ENCODE measurements around the gene CAPG.
"Not testable (repeated sequence)": the region's sequence is repeated elsewhere in the genome, so short reads cannot be mapped to it uniquely, and the experiment has no call there.

The CAPG gene

DNA sequence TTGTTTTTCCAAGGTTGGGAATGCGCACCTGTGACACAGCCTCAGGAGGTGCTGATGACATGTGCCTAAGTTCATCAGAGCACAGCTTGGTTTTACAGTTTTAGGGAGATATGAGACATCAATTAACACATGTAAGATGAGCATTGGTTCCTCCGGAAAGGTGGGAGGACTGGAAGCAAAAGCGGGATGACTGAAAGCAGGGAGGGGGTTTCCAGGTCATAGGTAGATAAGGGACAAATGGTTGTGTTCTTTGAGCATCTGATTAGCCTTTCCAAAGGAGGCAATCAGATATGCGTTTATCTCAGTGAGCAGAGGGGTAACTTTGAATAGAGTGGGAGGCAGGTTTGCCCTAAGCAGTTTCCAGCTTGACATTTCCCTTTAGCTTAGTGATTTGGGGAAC is 26.3 kb downstream of the CAPG start:
- H3K4me3 ChIP-seq (ENCODE audit: low read depth, low read length), result no peak overlapping the region
- TF ChIP-seq, protein P1, sequence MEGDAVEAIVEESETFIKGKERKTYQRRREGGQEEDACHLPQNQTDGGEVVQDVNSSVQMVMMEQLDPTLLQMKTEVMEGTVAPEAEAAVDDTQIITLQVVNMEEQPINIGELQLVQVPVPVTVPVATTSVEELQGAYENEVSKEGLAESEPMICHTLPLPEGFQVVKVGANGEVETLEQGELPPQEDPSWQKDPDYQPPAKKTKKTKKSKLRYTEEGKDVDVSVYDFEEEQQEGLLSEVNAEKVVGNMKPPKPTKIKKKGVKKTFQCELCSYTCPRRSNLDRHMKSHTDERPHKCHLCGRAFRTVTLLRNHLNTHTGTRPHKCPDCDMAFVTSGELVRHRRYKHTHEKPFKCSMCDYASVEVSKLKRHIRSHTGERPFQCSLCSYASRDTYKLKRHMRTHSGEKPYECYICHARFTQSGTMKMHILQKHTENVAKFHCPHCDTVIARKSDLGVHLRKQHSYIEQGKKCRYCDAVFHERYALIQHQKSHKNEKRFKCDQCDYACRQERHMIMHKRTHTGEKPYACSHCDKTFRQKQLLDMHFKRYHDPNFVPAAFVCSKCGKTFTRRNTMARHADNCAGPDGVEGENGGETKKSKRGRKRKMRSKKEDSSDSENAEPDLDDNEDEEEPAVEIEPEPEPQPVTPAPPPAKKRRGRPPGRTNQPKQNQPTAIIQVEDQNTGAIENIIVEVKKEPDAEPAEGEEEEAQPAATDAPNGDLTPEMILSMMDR (IDR thresholded peaks at IDR 0.05; ENCODE audit: low read depth, low read length, missing control alignments), result no peak
- no peak for DNase-seq (ENCODE audit: low read depth)

DNA sequence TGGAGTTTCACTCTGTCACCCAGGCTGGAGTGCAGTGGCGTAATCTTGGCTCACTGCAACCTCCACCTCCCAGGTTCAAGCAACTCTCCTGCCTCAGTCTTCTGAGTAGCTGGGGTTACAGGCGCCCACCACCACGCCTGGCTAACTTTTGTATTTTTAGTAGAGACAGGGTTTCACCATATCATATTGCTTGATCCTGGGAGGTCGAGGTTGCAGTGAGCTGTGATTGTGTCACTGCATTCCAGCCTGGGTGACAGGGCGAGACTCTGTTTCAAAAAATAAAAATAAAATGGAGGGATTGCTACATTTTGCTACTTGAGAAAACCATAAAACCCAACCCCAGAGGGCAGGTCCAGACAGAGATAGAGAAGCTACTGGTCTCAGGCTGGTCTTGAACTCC is 27.0 kb downstream of the CAPG start:
- H3K4me3 ChIP-seq (ENCODE audit: low read depth, low read length); DNase-seq (ENCODE audit: low read depth): not testable (repeated sequence)

DNA sequence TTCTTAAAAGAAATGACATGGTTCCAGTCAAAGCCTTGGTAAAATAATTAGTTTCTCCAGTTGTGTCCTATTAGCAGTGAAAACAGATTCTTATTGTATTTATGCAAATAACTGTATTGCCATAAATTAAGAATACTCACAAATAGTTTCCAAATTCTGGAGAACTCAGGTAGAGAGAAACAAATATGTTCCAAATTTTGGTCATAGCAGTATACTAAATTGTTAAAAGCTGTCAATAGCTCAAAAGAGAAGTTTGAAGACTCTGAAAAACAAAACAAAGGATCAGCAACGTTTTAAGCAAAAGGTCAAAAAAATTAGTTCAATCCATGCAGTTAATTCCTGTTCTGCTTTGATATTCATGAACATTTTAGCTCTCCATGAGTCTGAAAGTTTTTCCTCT is 30.1 kb downstream of the CAPG start:
- no peak overlapping the region for H3K4me3 ChIP-seq (ENCODE audit: low read depth, low read length)
- TF ChIP-seq, protein P1 (IDR thresholded peaks at IDR 0.05; ENCODE audit: low read depth, low read length, missing control alignments), result no peak
- no peak for DNase-seq (ENCODE audit: low read depth)

GRCh38 chr2:85378257-85378656 is 31.9 kb downstream of the CAPG start:
- TF ChIP-seq, protein P1 (IDR thresholded peaks at IDR 0.05; ENCODE audit: low read depth, low read length, missing control alignments), result no peak

DNA sequence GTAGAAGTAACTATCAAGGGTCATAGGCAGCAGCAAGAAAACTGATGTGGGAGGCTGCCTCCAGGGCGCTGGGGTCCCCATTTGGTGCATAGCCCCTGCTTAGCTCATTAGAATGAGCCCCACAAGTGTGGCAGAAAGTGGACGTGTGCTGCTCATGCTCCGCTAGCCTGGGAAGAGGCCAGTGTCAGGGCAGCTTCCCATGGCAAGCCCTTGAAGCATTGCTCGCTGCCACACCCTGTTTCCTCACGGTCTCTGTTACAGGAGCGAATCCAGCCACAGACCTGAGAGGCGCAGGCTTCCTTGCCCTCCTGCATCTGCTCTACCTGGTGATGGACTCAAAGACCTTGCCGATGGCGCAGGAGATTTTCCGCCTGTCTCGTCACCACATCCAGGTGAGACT is 33.1 kb downstream of the CAPG start:
- TF ChIP-seq, protein P1 (IDR thresholded peaks at IDR 0.05; ENCODE audit: low read depth, low read length, missing control alignments), result no peak
- no peak for DNase-seq (ENCODE audit: low read depth)
- H3K4me3 ChIP-seq (ENCODE audit: low read depth, low read length), result no peak overlapping the region

More at GRCh38 chr2:85378257-85378656, 31.9 kb downstream of the CAPG start:
- H3K4me3 ChIP-seq (ENCODE audit: low read depth, low read length), result no peak overlapping the region
- DNase-seq (ENCODE audit: low read depth), result no peak

- no peak for DNase-seq (ENCODE audit: low read depth)
- H3K4me3 ChIP-seq (ENCODE audit: low read depth, low read length), result no peak overlapping the region
- TF ChIP-seq, protein P1 (IDR thresholded peaks at IDR 0.05; ENCODE audit: low read depth, low read length, missing control alignments), result no peak
Measured at GRCh38 chr2:85376291-85377065, 33.7 kb downstream of the CAPG start.

GRCh38 chr2:85371045-85371444 is 39.1 kb downstream of the CAPG start:
- H3K4me3 ChIP-seq (ENCODE audit: low read depth, low read length), result no peak overlapping the region
- DNase-seq (ENCODE audit: low read depth), result no peak
- TF ChIP-seq, protein P1 (IDR thresholded peaks at IDR 0.05; ENCODE audit: low read depth, low read length, missing control alignments), result no peak

Data from GM12864 (cell line).